Mesothelial cell of epicardium (in vitro differentiated cells): Measurements from ENCODE around the gene OSBPL1A. TPM values are rescaled to one million over a fixed set of nuclear protein-coding genes. Genes with fewer than 3 reads are reported as not detected.

Experiments used
- DNase-seq, 2 experiments: peaks; one replicate each; pipeline ENCODE4 v3.0.0; 2021; ENCODE audit warnings: low spot score in 2 of 2; ENCODE audit not compliant: unreplicated experiment in 2 of 2
- H3K27ac Mint-ChIP-seq: 2 replicates; pipeline ENCODE4 v1.8.0; 2021; ENCODE audit warnings: mixed read lengths
- H3K27me3 Mint-ChIP-seq: 2 replicates; pipeline ENCODE4 v1.8.0; 2021; ENCODE audit warnings: low read depth, mixed read lengths
- H3K36me3 Mint-ChIP-seq: 2 replicates; pipeline ENCODE4 v1.8.0; 2021; ENCODE audit warnings: mixed read lengths
- H3K4me1 Mint-ChIP-seq: 2 replicates; pipeline ENCODE4 v1.8.0; 2021; ENCODE audit warnings: mixed read lengths
- H3K4me3 Mint-ChIP-seq: 2 replicates; pipeline ENCODE4 v1.8.0; 2021; ENCODE audit warnings: mild to moderate bottlenecking, moderate library complexity, mixed read lengths
- H3K9me3 Mint-ChIP-seq: 2 replicates; pipeline ENCODE4 v1.8.0; 2021; ENCODE audit warnings: mixed read lengths
- total RNA-seq: library from RNA; stranded (reverse); gene quantifications from 3 replicates; pipeline ENCODE4 v1.2.1, GENCODE V29; 2021
- TF ChIP-seq, protein P1 (sequence below): fragments of 200-600 bp; sonication (generic); IDR thresholded peaks from one replicate; pipeline ENCODE4 v1.5.0; 2021; ENCODE audit warnings: antibody characterized with exemption; ENCODE audit not compliant: unreplicated experiment

The OSBPL1A gene
- total RNA-seq, 1 donor from 2014 or later, result 36.1 TPM

DNA sequence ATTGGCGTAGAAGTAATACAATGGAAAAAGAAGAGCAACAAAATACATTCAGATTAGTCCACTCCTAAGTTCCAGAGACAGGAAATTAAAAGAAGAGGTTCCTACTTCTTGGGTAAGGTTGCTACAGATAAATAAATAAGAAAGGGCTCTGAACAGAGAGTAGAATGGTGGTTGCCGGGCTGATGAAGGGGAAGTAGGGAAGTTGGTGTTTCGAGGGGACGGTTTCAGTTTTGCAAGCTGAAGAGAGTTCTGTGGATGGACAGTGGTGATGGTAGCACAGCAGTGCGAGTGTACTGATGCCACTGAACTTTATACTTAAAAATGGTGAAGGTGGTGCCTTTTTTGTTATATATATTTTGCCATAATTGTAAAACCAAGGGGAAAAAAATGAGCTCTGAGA is 210.6 kb downstream of the OSBPL1A start:
- Mint-ChIP-seq H3K27ac (no peak overlapping the region), H3K4me3 (no peak overlapping the region)
- no peak for DNase-seq

DNA sequence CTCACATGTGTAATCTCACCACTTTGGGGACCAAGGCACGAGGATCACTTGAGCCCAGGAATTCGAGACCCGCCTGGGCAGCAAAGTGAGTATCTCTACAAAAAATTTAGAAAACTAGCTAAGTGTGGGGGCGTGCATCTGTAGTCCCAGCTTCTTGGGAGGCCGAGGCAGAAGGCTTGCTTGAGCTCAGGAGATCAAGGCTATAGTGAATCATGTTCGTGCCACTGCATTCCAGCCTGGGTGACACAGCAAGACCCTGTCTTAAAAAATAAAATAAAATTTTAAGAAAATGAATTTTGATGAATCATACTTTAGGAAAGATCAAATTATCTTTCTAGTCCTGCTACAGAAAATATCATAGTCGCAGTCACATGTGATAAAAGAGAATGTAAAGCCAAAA is 211.8 kb downstream of the OSBPL1A start:
- DNase-seq, result no peak
- H3K9me3 Mint-ChIP-seq, result peaks cover 5% of the 10 kb centered on the region
- H3K4me1 Mint-ChIP-seq, result peaks cover 17% of the 10 kb centered on the region
- TF ChIP-seq, protein P1, sequence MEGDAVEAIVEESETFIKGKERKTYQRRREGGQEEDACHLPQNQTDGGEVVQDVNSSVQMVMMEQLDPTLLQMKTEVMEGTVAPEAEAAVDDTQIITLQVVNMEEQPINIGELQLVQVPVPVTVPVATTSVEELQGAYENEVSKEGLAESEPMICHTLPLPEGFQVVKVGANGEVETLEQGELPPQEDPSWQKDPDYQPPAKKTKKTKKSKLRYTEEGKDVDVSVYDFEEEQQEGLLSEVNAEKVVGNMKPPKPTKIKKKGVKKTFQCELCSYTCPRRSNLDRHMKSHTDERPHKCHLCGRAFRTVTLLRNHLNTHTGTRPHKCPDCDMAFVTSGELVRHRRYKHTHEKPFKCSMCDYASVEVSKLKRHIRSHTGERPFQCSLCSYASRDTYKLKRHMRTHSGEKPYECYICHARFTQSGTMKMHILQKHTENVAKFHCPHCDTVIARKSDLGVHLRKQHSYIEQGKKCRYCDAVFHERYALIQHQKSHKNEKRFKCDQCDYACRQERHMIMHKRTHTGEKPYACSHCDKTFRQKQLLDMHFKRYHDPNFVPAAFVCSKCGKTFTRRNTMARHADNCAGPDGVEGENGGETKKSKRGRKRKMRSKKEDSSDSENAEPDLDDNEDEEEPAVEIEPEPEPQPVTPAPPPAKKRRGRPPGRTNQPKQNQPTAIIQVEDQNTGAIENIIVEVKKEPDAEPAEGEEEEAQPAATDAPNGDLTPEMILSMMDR, result no peak
- no peak overlapping the region for H3K27ac Mint-ChIP-seq
- no peak overlapping the region for H3K4me3 Mint-ChIP-seq
- peaks cover 11% of the 10 kb centered on the region for H3K36me3 Mint-ChIP-seq
- no peaks in the 10 kb centered on the region for H3K27me3 Mint-ChIP-seq

More for the DNA sequence above, 210.6 kb downstream of the OSBPL1A start:
- TF ChIP-seq, protein P1, result no peak
- H3K36me3 Mint-ChIP-seq, result peaks cover 13% of the 10 kb centered on the region
- peaks cover 15% of the 10 kb centered on the region for H3K4me1 Mint-ChIP-seq
- peaks cover 6% of the 10 kb centered on the region for H3K9me3 Mint-ChIP-seq
- H3K27me3 Mint-ChIP-seq, result no peaks in the 10 kb centered on the region

DNA sequence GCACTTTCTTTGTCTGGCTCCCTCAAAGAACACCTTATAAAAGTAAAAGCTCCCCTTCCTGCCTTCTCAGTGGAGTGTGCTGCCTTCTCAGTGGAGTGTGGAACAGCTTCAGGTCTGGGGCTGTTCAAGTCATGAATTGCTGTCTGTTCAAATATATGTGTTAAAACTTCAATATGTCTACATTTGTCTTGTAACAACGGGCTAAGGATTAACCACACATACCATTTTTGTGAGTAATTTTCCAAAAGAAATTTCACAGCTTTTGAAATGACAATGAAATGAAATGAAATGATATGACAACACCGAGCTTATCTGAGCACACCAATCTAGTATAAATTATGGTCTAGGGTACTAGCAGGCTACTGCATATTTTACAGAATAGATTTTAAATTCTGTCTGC is 215.8 kb downstream of the OSBPL1A start:
- Mint-ChIP-seq H3K27me3 (no peaks in the 10 kb centered on the region), H3K36me3 (peaks cover 8% of the 10 kb centered on the region), H3K4me3 (no peak overlapping the region), H3K9me3 (no peaks in the 10 kb centered on the region), H3K27ac (no peak overlapping the region), H3K4me1 (peaks cover 13% of the 10 kb centered on the region)
- TF ChIP-seq, protein P1, result no peak
- DNase-seq, result no peak

DNA sequence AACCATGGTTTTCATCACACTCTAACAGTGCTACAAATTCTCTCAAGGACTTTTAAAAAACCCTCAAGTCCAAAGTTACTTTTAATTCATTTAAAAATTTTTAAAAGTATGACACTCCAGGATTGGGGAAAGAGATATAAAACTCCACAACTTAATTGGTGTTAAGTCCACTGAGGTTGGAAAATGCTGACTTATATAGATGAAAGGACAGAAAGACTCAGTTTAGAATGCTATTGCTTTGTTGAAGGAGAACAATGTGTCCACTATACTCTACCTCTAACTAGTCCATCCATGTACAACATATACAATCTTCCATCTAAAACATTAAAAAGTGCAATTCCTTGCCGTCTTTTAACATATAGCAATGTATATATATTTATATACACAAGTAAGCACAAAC is 217.6 kb downstream of the OSBPL1A start:
- Mint-ChIP-seq H3K27me3 (no peaks in the 10 kb centered on the region), H3K9me3 (no peaks in the 10 kb centered on the region), H3K4me1 (peaks cover 13% of the 10 kb centered on the region), H3K27ac (no peak overlapping the region), H3K36me3 (peaks cover 8% of the 10 kb centered on the region), H3K4me3 (no peak overlapping the region)
- TF ChIP-seq, protein P1, result no peak
- no peak for DNase-seq

DNA sequence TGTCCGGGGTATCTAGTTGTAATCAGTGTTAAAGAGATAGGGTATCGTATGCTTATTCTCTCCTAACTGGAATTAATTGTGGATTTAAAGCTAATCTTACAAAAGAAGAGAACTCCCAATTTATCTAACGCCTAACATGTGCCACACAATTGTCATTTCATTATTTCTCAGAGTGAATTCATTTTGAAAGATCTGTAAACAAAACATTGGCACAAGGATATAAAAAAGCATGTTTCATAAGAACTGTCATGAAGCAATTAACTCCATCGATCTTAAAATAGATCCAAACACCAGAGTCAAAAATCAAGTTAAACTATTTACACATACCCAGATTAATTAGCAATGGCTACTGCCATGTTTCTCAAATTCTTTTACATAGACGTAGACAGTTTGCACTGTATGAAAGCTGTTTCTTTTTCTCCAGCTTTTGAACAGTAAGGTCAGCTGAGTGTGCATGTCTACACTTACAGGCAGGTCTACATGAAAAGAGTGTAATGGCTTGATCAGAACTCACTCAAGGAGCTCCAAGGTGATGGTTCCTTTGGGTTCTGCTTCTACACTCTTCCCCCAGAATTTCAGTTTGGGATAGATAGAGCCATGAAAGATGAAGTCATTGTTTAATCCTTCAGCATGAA is 220.0 kb downstream of the OSBPL1A start:
- TF ChIP-seq, protein P1, result no peak
- DNase-seq, result no peak
- Mint-ChIP-seq H3K9me3 (peaks cover 3% of the 10 kb centered on the region), H3K27me3 (no peaks in the 10 kb centered on the region), H3K4me3 (no peak overlapping the region), H3K27ac (no peak overlapping the region), H3K36me3 (peaks cover 14% of the 10 kb centered on the region), H3K4me1 (peaks cover 13% of the 10 kb centered on the region)
